GM19328 (cell line): ENCODE results near the gene FREM2.

ENCODE experiments used
- ATAC-seq: cut with Tn5 transposase; IDR thresholded peaks from one replicate; pipeline ENCODE4 v1.9.1; 2021; ENCODE audit warnings: mild to moderate bottlenecking, moderate library complexity; ENCODE audit not compliant: unreplicated experiment

FREM2 gene

GRCh38 chr13:38686577-38687245, at the start of gene FREM2:
Gene FREM2 (plus strand): TSS chr13:38687077. CDS start chr13:38687345, 268 bp downstream.
- ATAC-seq: no peak

GRCh38 chr13:38637576-38637975, 49.3 kb upstream of the FREM2 start:
- no peak for ATAC-seq

GRCh38 chr13:38641164-38641948, 45.5 kb upstream of the FREM2 start:
- ATAC-seq: no peak

GRCh38 chr13:38647312-38647711, 39.6 kb upstream of the FREM2 start:
- ATAC-seq: no peak

- ATAC-seq: no peak
Observed at GRCh38 chr13:38648912-38649311, 38.0 kb upstream of the FREM2 start.

GRCh38 chr13:38656699-38657098, 30.2 kb upstream of the FREM2 start:
- no peak for ATAC-seq

- no peak for ATAC-seq
Observed at GRCh38 chr13:38657191-38657590, 29.7 kb upstream of the FREM2 start.

- no peak for ATAC-seq
Observed at GRCh38 chr13:38658906-38659305, 28.0 kb upstream of the FREM2 start.

- no peak for ATAC-seq
Observed at GRCh38 chr13:38661010-38661675, 25.7 kb upstream of the FREM2 start.

- ATAC-seq: no peak
Observed at GRCh38 chr13:38662362-38662761, 24.5 kb upstream of the FREM2 start.

- ATAC-seq: no peak
Observed at GRCh38 chr13:38664906-38665305, 22.0 kb upstream of the FREM2 start.

GRCh38 chr13:38667526-38668109, 19.3 kb upstream of the FREM2 start:
- no peak for ATAC-seq

GRCh38 chr13:38669234-38669964, 17.5 kb upstream of the FREM2 start:
- no peak for ATAC-seq

GRCh38 chr13:38670627-38671026, 16.2 kb upstream of the FREM2 start:
- ATAC-seq: no peak

GRCh38 chr13:38671980-38672379, 14.9 kb upstream of the FREM2 start:
- no peak for ATAC-seq

- ATAC-seq: no peak
Observed at GRCh38 chr13:38674208-38674607, 12.7 kb upstream of the FREM2 start.

- no peak for ATAC-seq
Observed at GRCh38 chr13:38680912-38681311, 6.0 kb upstream of the FREM2 start.

GRCh38 chr13:38684714-38685113, 2.2 kb upstream of the FREM2 start:
- ATAC-seq: no peak

GRCh38 chr13:38685431-38685830, 1.4 kb upstream of the FREM2 start:
- no peak for ATAC-seq

- no peak for ATAC-seq
Observed at GRCh38 chr13:38685974-38686576, 802 bp upstream of the FREM2 start.
